ENCODE data around the gene SEC16A. TPM values are rescaled to one million over a fixed set of nuclear protein-coding genes. Genes with fewer than 3 reads are reported as not detected.

SEC16A gene
- total RNA-seq, 1 donor from 2014 or later = 87.3 TPM

- H3K36me3 Mint-ChIP-seq (ENCODE audit: low read depth) = peaks cover 52% of the 10 kb centered on the region
- H3K27me3 Mint-ChIP-seq (ENCODE audit: insufficient read depth) = no peaks in the 10 kb centered on the region
- intact Hi-C loops (cut with micrococcal nuclease) = no loop called here
- DNase-seq (ENCODE audit: low spot score) = no peak
- H3K4me1 Mint-ChIP-seq (ENCODE audit: low read depth) = no peaks in the 10 kb centered on the region
- H3K9me3 Mint-ChIP-seq = no peaks in the 10 kb centered on the region
- no peak overlapping the region for H3K4me3 Mint-ChIP-seq
- no peak overlapping the region for H3K27ac Mint-ChIP-seq
Observed at GRCh38 chr9:136455043-136456002, 27.5 kb downstream of the SEC16A start.

- Mint-ChIP-seq H3K27ac (no peak overlapping the region), H3K4me3 (no peak overlapping the region), H3K36me3 (ENCODE audit: low read depth) (peaks cover 49% of the 10 kb centered on the region), H3K4me1 (ENCODE audit: low read depth) (no peaks in the 10 kb centered on the region), H3K27me3 (ENCODE audit: insufficient read depth) (no peaks in the 10 kb centered on the region), H3K9me3 (no peaks in the 10 kb centered on the region)
- no peak for DNase-seq (ENCODE audit: low spot score)
- intact Hi-C loops (cut with micrococcal nuclease) = no loop called here
Observed at GRCh38 chr9:136454026-136454796, 28.6 kb downstream of the SEC16A start.

GRCh38 chr9:136453326-136453725, 29.5 kb downstream of the SEC16A start:
- H3K27ac Mint-ChIP-seq = no peak overlapping the region

GRCh38 chr9:136451221-136451877, 31.5 kb downstream of the SEC16A start:
- Mint-ChIP-seq H3K36me3 (ENCODE audit: low read depth) (peaks cover 53% of the 10 kb centered on the region), H3K27ac (no peak overlapping the region), H3K9me3 (no peaks in the 10 kb centered on the region), H3K4me1 (ENCODE audit: low read depth) (no peaks in the 10 kb centered on the region), H3K27me3 (ENCODE audit: insufficient read depth) (no peaks in the 10 kb centered on the region), H3K4me3 (no peak overlapping the region)
- DNase-seq (ENCODE audit: low spot score) = no peak
- intact Hi-C loops (cut with micrococcal nuclease) = no loop called here

More at GRCh38 chr9:136453326-136453725, 29.5 kb downstream of the SEC16A start:
- H3K4me1 Mint-ChIP-seq (ENCODE audit: low read depth) = no peaks in the 10 kb centered on the region
- H3K4me3 Mint-ChIP-seq = no peak overlapping the region
- H3K9me3 Mint-ChIP-seq = no peaks in the 10 kb centered on the region
- H3K36me3 Mint-ChIP-seq (ENCODE audit: low read depth) = peaks cover 45% of the 10 kb centered on the region
- intact Hi-C loops (cut with micrococcal nuclease) = no loop called here
- H3K27me3 Mint-ChIP-seq (ENCODE audit: insufficient read depth) = no peaks in the 10 kb centered on the region
- no peak for DNase-seq (ENCODE audit: low spot score)

- intact Hi-C loops (cut with micrococcal nuclease) = no loop called here
- DNase-seq (ENCODE audit: low spot score) = no peak
- peaks cover 45% of the 10 kb centered on the region for H3K36me3 Mint-ChIP-seq (ENCODE audit: low read depth)
- no peak overlapping the region for H3K4me3 Mint-ChIP-seq
- H3K27me3 Mint-ChIP-seq (ENCODE audit: insufficient read depth) = no peaks in the 10 kb centered on the region
- H3K4me1 Mint-ChIP-seq (ENCODE audit: low read depth) = no peaks in the 10 kb centered on the region
- no peak overlapping the region for H3K27ac Mint-ChIP-seq
- H3K9me3 Mint-ChIP-seq = no peaks in the 10 kb centered on the region
Observed at GRCh38 chr9:136448655-136449054, 34.2 kb downstream of the SEC16A start.

GRCh38 chr9:136447173-136447778, 35.6 kb downstream of the SEC16A start:
- no peak for DNase-seq (ENCODE audit: low spot score)
- intact Hi-C loops (cut with micrococcal nuclease) = no loop called here
- no peak overlapping the region for H3K4me3 Mint-ChIP-seq
- no peaks in the 10 kb centered on the region for H3K9me3 Mint-ChIP-seq
- H3K27me3 Mint-ChIP-seq (ENCODE audit: insufficient read depth) = no peaks in the 10 kb centered on the region
- no peaks in the 10 kb centered on the region for H3K4me1 Mint-ChIP-seq (ENCODE audit: low read depth)
- H3K27ac Mint-ChIP-seq = no peak overlapping the region
- peaks cover 45% of the 10 kb centered on the region for H3K36me3 Mint-ChIP-seq (ENCODE audit: low read depth)

- no peaks in the 10 kb centered on the region for H3K9me3 Mint-ChIP-seq
- H3K36me3 Mint-ChIP-seq (ENCODE audit: low read depth) = peaks cover 42% of the 10 kb centered on the region
- H3K27me3 Mint-ChIP-seq (ENCODE audit: insufficient read depth) = no peaks in the 10 kb centered on the region
- intact Hi-C loops (cut with micrococcal nuclease) = no loop called here
- no peak overlapping the region for H3K27ac Mint-ChIP-seq
- no peaks in the 10 kb centered on the region for H3K4me1 Mint-ChIP-seq (ENCODE audit: low read depth)
- DNase-seq (ENCODE audit: low spot score) = no peak
- no peak overlapping the region for H3K4me3 Mint-ChIP-seq
Observed at GRCh38 chr9:136445799-136446198, 37.0 kb downstream of the SEC16A start.

- intact Hi-C loops (cut with micrococcal nuclease) = no loop called here
- Mint-ChIP-seq H3K27ac (no peak overlapping the region), H3K27me3 (ENCODE audit: insufficient read depth) (no peaks in the 10 kb centered on the region), H3K4me3 (no peak overlapping the region), H3K9me3 (no peaks in the 10 kb centered on the region), H3K4me1 (ENCODE audit: low read depth) (no peaks in the 10 kb centered on the region), H3K36me3 (ENCODE audit: low read depth) (peaks cover 35% of the 10 kb centered on the region)
- no peak for DNase-seq (ENCODE audit: low spot score)
Observed at GRCh38 chr9:136444102-136444501, 38.7 kb downstream of the SEC16A start.

GRCh38 chr9:136443687-136444086, 39.2 kb downstream of the SEC16A start:
- no peaks in the 10 kb centered on the region for H3K9me3 Mint-ChIP-seq
- no peaks in the 10 kb centered on the region for H3K4me1 Mint-ChIP-seq (ENCODE audit: low read depth)
- peaks cover 35% of the 10 kb centered on the region for H3K36me3 Mint-ChIP-seq (ENCODE audit: low read depth)
- H3K4me3 Mint-ChIP-seq = no peak overlapping the region
- intact Hi-C loops (cut with micrococcal nuclease) = no loop called here
- H3K27me3 Mint-ChIP-seq (ENCODE audit: insufficient read depth) = no peaks in the 10 kb centered on the region
- H3K27ac Mint-ChIP-seq = no peak overlapping the region
- no peak for DNase-seq (ENCODE audit: low spot score)

- Mint-ChIP-seq H3K4me1 (ENCODE audit: low read depth) (peaks cover 2% of the 10 kb centered on the region), H3K27me3 (ENCODE audit: insufficient read depth) (no peaks in the 10 kb centered on the region), H3K27ac (no peak overlapping the region), H3K36me3 (ENCODE audit: low read depth) (peaks cover 31% of the 10 kb centered on the region), H3K9me3 (no peaks in the 10 kb centered on the region), H3K4me3 (no peak overlapping the region)
- intact Hi-C loops (cut with micrococcal nuclease) = no loop called here
- DNase-seq (ENCODE audit: low spot score) = no peak
Observed at GRCh38 chr9:136443087-136443486, 39.8 kb downstream of the SEC16A start.

GRCh38 chr9:136442265-136442664, 40.6 kb downstream of the SEC16A start:
- Mint-ChIP-seq H3K27ac (no peak overlapping the region), H3K4me1 (ENCODE audit: low read depth) (peaks cover 10% of the 10 kb centered on the region), H3K9me3 (no peaks in the 10 kb centered on the region), H3K4me3 (no peak overlapping the region), H3K27me3 (ENCODE audit: insufficient read depth) (no peaks in the 10 kb centered on the region), H3K36me3 (ENCODE audit: low read depth) (peaks cover 23% of the 10 kb centered on the region)
- intact Hi-C loops (cut with micrococcal nuclease) = no loop called here
- DNase-seq (ENCODE audit: low spot score) = no peak

- Mint-ChIP-seq H3K36me3 (ENCODE audit: low read depth) (peaks cover 19% of the 10 kb centered on the region), H3K4me1 (ENCODE audit: low read depth) (peaks cover 15% of the 10 kb centered on the region)
Observed at GRCh38 chr9:136441681-136442245, 41.1 kb downstream of the SEC16A start.

More at GRCh38 chr9:136441681-136442245, 41.1 kb downstream of the SEC16A start:
- Mint-ChIP-seq H3K4me3 (no peak overlapping the region), H3K27ac (peak overlapping the region; percentile 44), H3K27me3 (ENCODE audit: insufficient read depth) (no peaks in the 10 kb centered on the region), H3K9me3 (no peaks in the 10 kb centered on the region)
- DNase-seq (ENCODE audit: low spot score) = no peak
- intact Hi-C loops (cut with micrococcal nuclease) = no loop called here

Data from activated T-helper 1 cell treated with anti-CD3 and anti-CD28 coated beads, Interleukin-12 subunit alpha, Interleukin-12 subunit beta, Interleukin-2, Interleukin-4 antibody, amounts not matched to agents 30 ng/mL and 10 ng/mL and 1 ng/mL, durations not matched to agents 14 hours and 24 hours and 36 hours (primary cell).